Type B pancreatic cell (in vitro differentiated cells): ENCODE results near the gene RGS8. TPM values are rescaled to one million over a fixed set of nuclear protein-coding genes. Genes with fewer than 3 reads are reported as not detected.

ENCODE experiments used
- DNase-seq: peaks from one replicate; pipeline ENCODE4 v3.0.0; 2021; ENCODE audit warnings: mixed read lengths; ENCODE audit not compliant: unreplicated experiment; ENCODE audit errors: extremely low spot score
- H3K27ac Mint-ChIP-seq: 2 replicates; pipeline ENCODE4 v1.8.0; 2021; ENCODE audit warnings: mild to moderate bottlenecking, mixed read lengths
- H3K27me3 Mint-ChIP-seq: 2 replicates; pipeline ENCODE4 v1.8.0; 2021; ENCODE audit warnings: mixed read lengths
- H3K36me3 Mint-ChIP-seq: 2 replicates; pipeline ENCODE4 v1.8.0; 2021; ENCODE audit warnings: mixed read lengths
- H3K4me1 Mint-ChIP-seq: one replicate; pipeline ENCODE4 v1.8.0; 2021; ENCODE audit warnings: mixed read lengths; ENCODE audit not compliant: unreplicated experiment
- H3K4me3 Mint-ChIP-seq: 2 replicates; pipeline ENCODE4 v1.8.0; 2021; ENCODE audit warnings: mild to moderate bottlenecking, mixed read lengths
- H3K9me3 Mint-ChIP-seq: 2 replicates; pipeline ENCODE4 v1.8.0; 2021; ENCODE audit warnings: mixed read lengths
- CTCF ChIP-seq: fragments of 200-600 bp; sonication (generic); conservative IDR thresholded peaks from 2 replicates; pipeline ENCODE4 v1.5.0; 2021; ENCODE audit warnings: antibody characterized with exemption, mild to moderate bottlenecking
- total RNA-seq: library from RNA; stranded (reverse); gene quantifications from 2 replicates; pipeline ENCODE4 v1.2.1, GENCODE V29; 2021; ENCODE audit warnings: low replicate concordance

The RGS8 gene
- total RNA-seq, 1 donor from 2014 or later, result 1.1 TPM

GRCh38 chr1:182716740-182717720 is 32.6 kb upstream of the RGS8 start:
- peaks cover 3% of the 10 kb centered on the region for H3K4me1 Mint-ChIP-seq
- no peak overlapping the region for H3K27ac Mint-ChIP-seq
- TF ChIP-seq CTCF, result no peak
- DNase-seq, result no peak
- H3K36me3 Mint-ChIP-seq, result no peaks in the 10 kb centered on the region
- no peaks in the 10 kb centered on the region for H3K9me3 Mint-ChIP-seq
- no peaks in the 10 kb centered on the region for H3K27me3 Mint-ChIP-seq
- no peak overlapping the region for H3K4me3 Mint-ChIP-seq

DNA sequence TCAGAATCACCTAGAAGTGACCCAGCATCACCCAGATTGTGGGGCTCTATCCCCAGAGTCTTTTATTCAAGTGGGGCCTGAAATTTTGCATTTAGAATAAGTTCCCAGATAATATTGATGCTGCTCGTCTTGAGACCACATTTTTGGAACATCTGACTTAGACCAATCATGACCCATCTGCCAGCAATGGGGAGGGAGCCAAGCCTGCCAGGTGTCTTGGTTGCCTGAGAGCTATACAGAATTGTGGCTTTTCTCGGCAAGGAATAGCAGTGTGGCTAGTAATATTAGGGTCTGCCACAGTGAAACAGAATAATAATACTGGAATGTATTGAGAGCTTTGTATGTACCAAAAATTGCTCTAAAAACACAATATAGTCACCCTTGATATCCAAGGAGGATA is 31.1 kb upstream of the RGS8 start:
- no peaks in the 10 kb centered on the region for H3K27me3 Mint-ChIP-seq
- no peak for TF ChIP-seq CTCF
- no peaks in the 10 kb centered on the region for H3K9me3 Mint-ChIP-seq
- no peaks in the 10 kb centered on the region for H3K36me3 Mint-ChIP-seq
- no peak for DNase-seq
- H3K4me3 Mint-ChIP-seq, result no peak overlapping the region
- H3K27ac Mint-ChIP-seq, result no peak overlapping the region
- H3K4me1 Mint-ChIP-seq, result no peaks in the 10 kb centered on the region

- Mint-ChIP-seq H3K9me3 (no peaks in the 10 kb centered on the region), H3K4me3 (no peak overlapping the region), H3K27ac (no peak overlapping the region), H3K4me1 (peaks cover 4% of the 10 kb centered on the region), H3K27me3 (no peaks in the 10 kb centered on the region), H3K36me3 (no peaks in the 10 kb centered on the region)
- no peak for DNase-seq
- TF ChIP-seq CTCF, result no peak
Observed at GRCh38 chr1:182714546-182714945, 30.2 kb upstream of the RGS8 start.

- peaks cover 4% of the 10 kb centered on the region for H3K4me1 Mint-ChIP-seq
- no peak for DNase-seq
- H3K9me3 Mint-ChIP-seq, result no peaks in the 10 kb centered on the region
- H3K27me3 Mint-ChIP-seq, result no peaks in the 10 kb centered on the region
- no peaks in the 10 kb centered on the region for H3K36me3 Mint-ChIP-seq
- H3K4me3 Mint-ChIP-seq, result no peak overlapping the region
- no peak overlapping the region for H3K27ac Mint-ChIP-seq
- TF ChIP-seq CTCF, result no peak
Observed at GRCh38 chr1:182713939-182714338, 29.6 kb upstream of the RGS8 start.

DNA sequence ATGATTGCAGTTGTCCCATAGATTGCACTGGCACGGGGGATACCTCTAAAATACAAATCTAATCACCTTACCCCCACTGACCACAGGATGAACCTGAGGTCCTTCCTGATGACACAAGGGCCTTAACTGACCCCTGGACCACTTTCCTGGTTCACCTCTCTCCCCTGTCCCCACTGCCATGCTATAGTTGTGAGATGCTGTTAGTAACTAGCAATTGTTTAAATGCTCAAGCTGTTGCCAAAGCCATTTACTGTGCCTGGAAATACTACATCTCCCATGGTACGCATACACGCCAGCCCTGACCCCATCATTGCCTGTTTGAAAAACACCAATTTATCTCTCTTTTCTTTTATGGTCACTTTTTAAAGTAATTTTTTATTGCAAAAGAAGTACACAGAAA is 29.1 kb upstream of the RGS8 start:
- H3K9me3 Mint-ChIP-seq, result no peaks in the 10 kb centered on the region
- no peaks in the 10 kb centered on the region for H3K36me3 Mint-ChIP-seq

More for the DNA sequence above, 29.1 kb upstream of the RGS8 start:
- Mint-ChIP-seq H3K27me3 (no peaks in the 10 kb centered on the region), H3K4me3 (no peak overlapping the region), H3K27ac (no peak overlapping the region), H3K4me1 (peaks cover 4% of the 10 kb centered on the region)
- no peak for DNase-seq
- no peak for TF ChIP-seq CTCF
